HUES6 (cell line): ENCODE measurements around the gene CAPN1.
"Not testable (repeated sequence)": the region's sequence is repeated elsewhere in the genome, so short reads cannot be mapped to it uniquely, and the experiment has no call there.

Experiments
- H3K27ac ChIP-seq: 2 replicates; pipeline ENCODE4 v1.7.0; 2013; ENCODE audit warnings: low read depth, mild to moderate bottlenecking, low read length, inconsistent platforms
- H3K27me3 ChIP-seq: 2 replicates; pipeline ENCODE4 v1.6.1; 2013; ENCODE audit warnings: low read length; ENCODE audit not compliant: control insufficient read depth, insufficient read depth
- H3K36me3 ChIP-seq: 2 replicates; pipeline ENCODE4 v1.6.1; 2013; ENCODE audit warnings: low read length; ENCODE audit not compliant: control insufficient read depth, insufficient read depth
- H3K4me1 ChIP-seq: 2 replicates; pipeline ENCODE4 v1.6.1; 2013; ENCODE audit warnings: low read length; ENCODE audit not compliant: control insufficient read depth, insufficient read depth
- H3K4me3 ChIP-seq: 2 replicates; pipeline ENCODE4 v1.5.1; 2013; ENCODE audit warnings: low read depth, low read length
- H3K9ac ChIP-seq: one replicate; pipeline ENCODE4 v1.6.1; 2013; ENCODE audit warnings: mild to moderate bottlenecking, low read length
- H3K9me3 ChIP-seq: 2 replicates; pipeline ENCODE4 v1.6.1; 2013; ENCODE audit warnings: low read depth, low read length; ENCODE audit not compliant: control insufficient read depth, insufficient read depth

CAPN1 gene

DNA sequence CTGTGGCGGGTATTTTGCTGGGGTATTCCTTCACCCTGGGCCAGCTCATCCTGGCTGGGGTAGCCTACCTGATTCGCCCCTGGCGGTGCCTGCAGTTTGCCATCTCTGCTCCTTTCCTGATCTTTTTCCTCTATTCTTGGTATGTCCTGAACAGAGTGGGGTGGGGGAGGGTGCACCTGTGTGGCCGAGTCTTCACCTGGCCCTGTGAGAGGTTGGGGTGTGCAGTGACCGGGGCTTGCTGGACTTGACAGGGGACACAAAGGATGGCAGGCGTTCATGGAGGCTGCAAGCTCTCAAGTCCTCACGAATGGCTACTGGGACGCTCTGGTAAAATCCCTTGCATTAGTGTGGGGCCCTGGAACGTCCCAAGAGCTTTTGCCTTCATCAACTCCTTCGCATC is 39.3 kb downstream of the CAPN1 start:
- Histone ChIP-seq H3K36me3 (no peaks in the 10 kb centered on the region), H3K27ac (no peak overlapping the region), H3K4me1 (peaks cover 14% of the 10 kb centered on the region), H3K9me3 (no peaks in the 10 kb centered on the region), H3K4me3 (no peak overlapping the region), H3K9ac (no peak overlapping the region), H3K27me3 (peaks cover under 1% of the 10 kb centered on the region; the same call in 1 of the 2 replicates)

- no peaks in the 10 kb centered on the region for H3K9me3 ChIP-seq
- peaks cover 15% of the 10 kb centered on the region for H3K4me1 ChIP-seq
- H3K36me3 ChIP-seq: no peaks in the 10 kb centered on the region
- H3K27ac ChIP-seq: no peak overlapping the region
- H3K27me3 ChIP-seq: peaks cover 8% of the 10 kb centered on the region; the same call in 1 of the 2 replicates
- no peak overlapping the region for H3K9ac ChIP-seq
- H3K4me3 ChIP-seq: no peak overlapping the region
Measured at GRCh38 chr11:65223011-65223410, 41.3 kb downstream of the CAPN1 start.

DNA sequence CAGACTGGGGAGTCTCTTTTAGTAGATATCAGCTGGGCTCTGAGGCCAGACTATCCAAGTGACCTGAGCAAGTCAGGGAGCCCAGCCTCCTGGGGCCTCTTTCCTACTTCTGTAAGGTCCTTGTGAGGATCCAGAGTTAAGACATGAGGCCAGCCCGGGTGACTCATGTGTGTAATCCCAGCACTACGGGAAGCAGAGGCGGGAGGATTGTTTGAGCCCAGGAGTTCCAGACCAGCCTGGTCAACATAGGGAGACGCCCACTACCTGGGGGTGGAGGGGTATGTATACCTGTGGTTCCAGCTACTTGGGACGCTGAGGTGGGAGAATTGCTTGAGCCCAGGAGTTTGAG is 43.2 kb downstream of the CAPN1 start:
- Histone ChIP-seq H3K27ac (no peak overlapping the region), H3K36me3 (peaks cover 3% of the 10 kb centered on the region; the same call in 1 of the 2 replicates), H3K27me3 (peaks cover 8% of the 10 kb centered on the region; the same call in 1 of the 2 replicates), H3K9me3 (0 out of 2 replicates have a peak, but pooled peaks cover 2% of the 10 kb centered on the region), H3K9ac (peak overlapping the region; percentile 49), H3K4me3 (peak overlapping the region; percentile 72), H3K4me1 (peaks cover 15% of the 10 kb centered on the region)

DNA sequence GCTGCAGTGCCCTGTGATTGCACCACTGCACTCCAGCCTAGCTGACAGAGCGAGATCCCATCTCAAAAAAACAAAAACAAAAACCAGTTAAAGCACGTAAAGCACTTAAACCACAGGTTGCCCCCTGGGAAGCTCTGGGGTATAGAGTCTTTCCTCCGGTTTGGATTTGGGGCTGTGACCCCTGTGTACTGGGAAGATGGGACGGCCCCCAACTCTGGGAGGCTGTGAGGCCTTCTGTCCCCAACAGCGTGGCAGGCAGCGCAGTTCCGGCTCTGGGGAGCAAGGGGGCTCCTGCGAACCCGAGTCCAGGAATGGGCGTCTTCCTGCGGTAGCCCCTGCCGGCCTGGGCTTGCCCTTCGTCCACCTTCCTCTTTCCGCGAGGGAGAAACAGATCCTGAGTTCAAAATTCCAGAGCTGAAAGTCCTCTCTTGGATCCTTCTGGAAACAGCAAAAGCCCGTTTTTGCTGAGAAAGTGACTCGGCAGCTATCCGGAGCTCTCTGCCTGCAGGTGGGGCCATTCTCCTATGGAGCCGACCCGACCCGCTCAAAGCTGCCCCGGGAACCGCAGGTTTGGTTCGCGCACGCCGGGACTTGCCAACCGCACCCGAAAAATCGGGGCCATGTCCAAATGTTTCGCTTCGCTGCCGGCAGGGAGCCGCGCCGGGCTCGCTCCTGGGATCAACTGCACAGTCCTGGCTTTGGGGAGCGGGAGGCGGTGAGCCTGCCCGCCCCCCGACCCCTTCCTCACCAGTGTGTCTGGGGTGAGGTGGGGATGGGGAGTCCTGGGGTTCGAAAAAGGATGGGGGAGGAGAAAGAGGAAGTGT is 43.8 kb downstream of the CAPN1 start:
- Histone ChIP-seq H3K9ac (peak overlapping the region; percentile 49), H3K27me3 (peaks cover 8% of the 10 kb centered on the region; the same call in 1 of the 2 replicates), H3K36me3 (peaks cover 3% of the 10 kb centered on the region), H3K4me3 (peak overlapping the region; percentile 72), H3K27ac (peak overlapping the region; percentile 56), H3K9me3 (0 out of 2 replicates have a peak, but pooled peaks cover 5% of the 10 kb centered on the region), H3K4me1 (peaks cover 15% of the 10 kb centered on the region)

GRCh38 chr11:65226103-65226442 is 44.3 kb downstream of the CAPN1 start:
- H3K4me1 ChIP-seq: peaks cover 15% of the 10 kb centered on the region
- peak overlapping the region; percentile 56; the same call in 1 of the 2 replicates for H3K27ac ChIP-seq
- H3K27me3 ChIP-seq: peaks cover 8% of the 10 kb centered on the region; the same call in 1 of the 2 replicates
- 0 out of 2 replicates have a peak, but pooled peaks cover 5% of the 10 kb centered on the region for H3K9me3 ChIP-seq
- peaks cover 3% of the 10 kb centered on the region for H3K36me3 ChIP-seq
- H3K9ac ChIP-seq: peak overlapping the region; percentile 49
- H3K4me3 ChIP-seq: peak overlapping the region; percentile 72

GRCh38 chr11:65227879-65228278 is 46.2 kb downstream of the CAPN1 start:
- Histone ChIP-seq H3K4me1 (peaks cover 15% of the 10 kb centered on the region), H3K9ac (no peak overlapping the region), H3K36me3 (peaks cover 3% of the 10 kb centered on the region), H3K9me3 (0 out of 2 replicates have a peak, but pooled peaks cover 5% of the 10 kb centered on the region), H3K4me3 (no peak overlapping the region), H3K27me3 (peaks cover 8% of the 10 kb centered on the region; the same call in 1 of the 2 replicates), H3K27ac (no peak overlapping the region)

GRCh38 chr11:65236194-65237059 is 54.7 kb downstream of the CAPN1 start:
- Histone ChIP-seq H3K9ac (no peak overlapping the region), H3K4me3 (no peak overlapping the region), H3K9me3 (no peaks in the 10 kb centered on the region), H3K4me1 (no peaks in the 10 kb centered on the region), H3K36me3 (no peaks in the 10 kb centered on the region), H3K27me3 (no peaks in the 10 kb centered on the region), H3K27ac (no peak overlapping the region)

- H3K27ac ChIP-seq, H3K4me3 ChIP-seq, H3K9me3 ChIP-seq, H3K36me3 ChIP-seq, H3K27me3 ChIP-seq, H3K9ac ChIP-seq, H3K4me1 ChIP-seq: not testable (repeated sequence)
Measured at GRCh38 chr11:65238302-65238701, 56.6 kb downstream of the CAPN1 start.

DNA sequence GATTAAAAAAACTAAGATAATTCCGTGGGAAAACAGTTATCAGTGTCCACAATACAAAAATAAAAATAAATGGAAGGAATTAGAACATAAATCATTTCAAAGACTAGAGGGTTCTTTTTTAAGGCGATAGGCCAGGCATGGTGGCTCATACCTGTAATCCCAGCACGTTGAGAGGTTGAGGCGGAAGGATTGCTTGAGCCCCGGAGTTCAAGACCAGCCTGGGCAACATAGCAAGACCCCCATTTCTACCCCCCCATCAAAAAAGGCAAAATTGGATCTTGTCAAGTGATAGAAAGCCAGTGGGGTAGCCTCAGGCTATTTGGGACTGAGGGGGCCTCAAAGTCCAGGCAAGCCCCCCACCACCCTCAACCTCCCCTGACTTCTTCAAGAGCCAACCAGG is 59.4 kb downstream of the CAPN1 start:
- peaks cover 10% of the 10 kb centered on the region for H3K4me1 ChIP-seq
- H3K4me3 ChIP-seq: no peak overlapping the region
- peaks cover 5% of the 10 kb centered on the region; the same call in 1 of the 2 replicates for H3K9me3 ChIP-seq
- H3K9ac ChIP-seq: no peak overlapping the region
- H3K27ac ChIP-seq: no peak overlapping the region
- H3K27me3 ChIP-seq: no peaks in the 10 kb centered on the region
- H3K36me3 ChIP-seq: no peaks in the 10 kb centered on the region

GRCh38 chr11:65241692-65242091 is 60.0 kb downstream of the CAPN1 start:
- H3K9me3 ChIP-seq: peaks cover 5% of the 10 kb centered on the region; the same call in 1 of the 2 replicates
- H3K27me3 ChIP-seq: no peaks in the 10 kb centered on the region
- no peak overlapping the region for H3K4me3 ChIP-seq
- H3K9ac ChIP-seq: no peak overlapping the region
- H3K27ac ChIP-seq: no peak overlapping the region
- H3K4me1 ChIP-seq: peaks cover 10% of the 10 kb centered on the region
- H3K36me3 ChIP-seq: no peaks in the 10 kb centered on the region

- H3K27me3 ChIP-seq: no peaks in the 10 kb centered on the region
- H3K9ac ChIP-seq: no peak overlapping the region
- no peak overlapping the region for H3K4me3 ChIP-seq
- H3K9me3 ChIP-seq: peaks cover 5% of the 10 kb centered on the region; the same call in 1 of the 2 replicates
- no peak overlapping the region for H3K27ac ChIP-seq
- no peaks in the 10 kb centered on the region for H3K36me3 ChIP-seq
- peaks cover 10% of the 10 kb centered on the region for H3K4me1 ChIP-seq
Measured at GRCh38 chr11:65242389-65242788, 60.7 kb downstream of the CAPN1 start.
